OCI-M2 (cell line): ENCODE measurements around the gene PCBP3.
"Not testable (repeated sequence)": the region's sequence is repeated elsewhere in the genome, so short reads cannot be mapped to it uniquely, and the experiment has no call there.

Experiments
- DNase-seq: peaks from one replicate; lab custom pipeline; 2025; ENCODE audit not compliant: unreplicated experiment; lab: John Stamatoyannopoulos, UW

The PCBP3 gene

DNA sequence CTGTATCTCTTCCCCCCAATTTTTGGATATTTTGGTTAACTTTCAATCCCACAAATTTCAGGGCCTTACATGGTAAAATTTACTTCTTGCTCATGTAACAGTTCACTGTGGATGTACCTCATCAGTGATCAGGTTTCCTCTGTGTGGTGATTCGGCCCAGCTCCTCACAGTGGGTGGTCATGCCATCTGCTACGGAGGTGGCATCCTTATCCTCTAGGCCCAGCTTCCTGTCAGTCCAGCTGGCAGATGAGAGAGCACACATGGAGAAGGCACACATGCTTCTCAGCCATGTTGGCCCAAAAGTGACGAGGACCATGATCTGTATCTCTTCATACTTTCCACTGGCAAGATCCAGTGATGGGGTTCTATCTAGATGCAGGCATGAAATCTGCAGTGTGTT lies 27.2 kb downstream of the PCBP3 start:
- DNase-seq: no peak

DNA sequence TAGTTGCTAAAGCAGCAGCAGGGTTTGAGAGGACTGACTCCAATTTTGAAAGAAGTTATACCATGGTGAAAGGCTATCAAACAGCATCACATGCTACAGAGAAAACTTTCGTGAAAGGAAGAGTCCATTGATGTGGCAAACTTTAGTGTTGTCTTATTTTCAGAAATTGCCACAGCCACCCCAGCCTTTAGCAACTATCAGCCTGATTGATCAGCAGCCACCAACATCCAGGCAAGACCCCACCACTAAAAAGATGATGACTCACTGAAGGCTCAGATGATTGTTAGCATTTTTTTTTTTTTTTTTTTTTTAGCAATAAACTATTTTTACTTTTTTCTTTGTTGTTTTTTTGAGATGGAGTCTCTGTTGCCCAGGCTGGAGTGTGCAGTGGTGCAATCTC lies 35.3 kb downstream of the PCBP3 start:
- DNase-seq: not testable (repeated sequence)

DNA sequence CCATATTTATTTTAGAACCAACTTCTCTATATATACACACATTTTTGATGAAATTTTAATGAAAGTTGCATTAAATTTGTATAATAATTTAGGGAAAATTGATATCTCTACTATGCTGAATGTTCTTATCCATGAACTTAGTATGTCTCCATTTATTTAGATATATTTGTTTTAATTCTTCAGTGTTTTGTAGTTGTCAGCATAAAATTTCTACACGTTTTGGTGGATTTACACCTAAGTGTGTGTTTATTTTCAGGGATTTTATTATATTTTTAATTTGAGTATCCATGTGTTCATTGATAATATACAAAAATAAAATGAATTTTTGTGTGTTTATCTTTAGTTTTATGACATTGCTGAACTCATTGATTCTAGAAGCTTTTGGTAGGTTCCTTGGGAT lies 36.7 kb downstream of the PCBP3 start:
- no peak for DNase-seq

DNA sequence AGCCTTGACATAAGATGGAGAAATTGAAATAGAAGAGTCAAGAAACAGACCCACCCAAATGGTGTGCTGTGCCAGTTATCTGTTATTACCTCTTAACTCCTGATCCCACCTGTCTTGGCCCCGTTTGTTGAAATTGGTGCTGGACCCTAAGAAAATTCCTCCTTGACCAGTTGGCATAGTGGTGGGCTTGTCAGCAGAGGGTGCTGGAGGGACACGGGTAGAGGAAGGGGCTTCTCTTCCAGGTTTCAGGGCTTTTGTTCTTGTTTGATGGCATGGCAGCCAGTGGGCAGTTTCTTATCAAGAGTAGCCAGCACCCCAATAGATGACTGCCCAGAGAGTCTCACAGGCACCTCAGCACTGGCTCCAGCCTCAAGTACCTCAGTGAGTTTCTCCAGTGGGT lies 51.6 kb downstream of the PCBP3 start:
- no peak for DNase-seq

DNA sequence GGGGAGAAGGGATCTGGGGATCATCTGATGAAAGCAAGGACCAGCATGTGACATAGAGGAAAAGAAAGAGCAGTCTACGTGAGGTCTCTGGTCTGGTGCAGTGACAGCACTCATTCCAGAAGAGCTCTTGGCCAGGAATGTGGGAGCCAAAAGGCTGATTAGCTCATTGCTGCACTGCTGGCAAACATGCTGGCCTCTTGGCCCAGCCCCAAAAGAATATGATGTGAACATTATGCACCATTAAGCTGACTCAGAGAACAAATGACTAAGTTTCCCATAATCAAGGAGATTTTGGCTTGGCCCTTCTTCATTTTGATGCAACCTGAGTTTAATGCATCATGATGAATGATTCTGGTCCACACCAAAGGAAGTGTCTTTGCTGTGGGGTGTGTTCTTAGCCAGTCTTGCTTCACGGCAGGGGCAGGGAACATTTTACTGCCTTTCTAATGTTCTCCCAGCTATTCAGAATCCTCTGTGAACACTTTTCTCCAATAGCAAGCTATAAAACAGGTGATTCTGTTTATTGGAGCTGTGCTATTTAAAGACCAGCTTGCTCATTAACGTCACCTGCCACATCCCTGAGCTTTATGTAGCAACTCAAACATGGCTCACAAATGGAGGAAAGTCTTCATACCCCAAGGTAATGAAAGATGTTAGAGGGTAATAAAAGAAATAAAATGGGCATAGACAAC lies 55.1 kb downstream of the PCBP3 start:
- no peak for DNase-seq

GRCh38 chr21:45699251-45699942 lies 55.9 kb downstream of the PCBP3 start:
- no peak for DNase-seq

- no peak for DNase-seq
These were observed 56.4 kb downstream of the PCBP3 start for GRCh38 chr21:45699966-45700365.

DNA sequence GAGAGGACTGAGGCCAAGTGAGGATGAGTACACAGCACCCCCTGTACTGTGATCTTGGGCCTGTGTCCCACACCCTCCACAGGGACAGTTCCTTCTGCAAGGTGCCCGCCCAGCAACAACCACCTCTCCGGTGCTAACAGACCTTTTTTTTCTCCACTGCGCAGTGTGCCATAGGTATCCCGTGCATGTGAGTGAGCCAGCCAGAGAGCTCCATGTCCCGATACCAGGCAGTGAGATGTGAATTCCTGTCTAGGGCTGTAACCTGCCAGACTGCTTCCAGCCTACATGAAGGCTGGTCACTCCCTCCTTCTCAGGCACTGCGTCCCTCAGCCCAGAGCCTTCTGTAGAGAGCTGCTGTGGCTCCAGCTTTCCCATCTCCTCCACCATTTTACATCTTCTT lies 56.9 kb downstream of the PCBP3 start:
- DNase-seq: no peak

- no peak for DNase-seq
These were observed 61.0 kb downstream of the PCBP3 start for GRCh38 chr21:45704311-45705108.

GRCh38 chr21:45706299-45706698 lies 62.8 kb downstream of the PCBP3 start:
- no peak for DNase-seq

DNA sequence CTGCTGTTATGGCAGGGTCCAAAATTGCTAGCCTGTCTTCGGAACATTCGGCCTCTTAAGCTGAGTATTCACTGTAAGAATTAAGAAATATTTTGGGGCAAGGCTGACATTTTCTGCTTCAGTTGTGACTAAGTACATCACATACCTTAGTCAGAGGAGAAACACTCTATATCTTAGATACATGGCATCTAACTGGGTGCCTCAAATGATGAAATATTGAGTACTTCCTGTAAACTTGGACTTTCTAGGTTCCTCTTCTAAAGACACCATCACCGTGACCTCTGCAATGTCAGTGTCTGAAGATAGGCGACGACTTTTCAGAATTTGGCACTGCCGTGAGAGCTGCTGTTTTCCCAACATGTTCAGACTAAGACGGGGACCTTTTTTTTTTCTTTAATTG lies 65.6 kb downstream of the PCBP3 start:
- no peak for DNase-seq

DNA sequence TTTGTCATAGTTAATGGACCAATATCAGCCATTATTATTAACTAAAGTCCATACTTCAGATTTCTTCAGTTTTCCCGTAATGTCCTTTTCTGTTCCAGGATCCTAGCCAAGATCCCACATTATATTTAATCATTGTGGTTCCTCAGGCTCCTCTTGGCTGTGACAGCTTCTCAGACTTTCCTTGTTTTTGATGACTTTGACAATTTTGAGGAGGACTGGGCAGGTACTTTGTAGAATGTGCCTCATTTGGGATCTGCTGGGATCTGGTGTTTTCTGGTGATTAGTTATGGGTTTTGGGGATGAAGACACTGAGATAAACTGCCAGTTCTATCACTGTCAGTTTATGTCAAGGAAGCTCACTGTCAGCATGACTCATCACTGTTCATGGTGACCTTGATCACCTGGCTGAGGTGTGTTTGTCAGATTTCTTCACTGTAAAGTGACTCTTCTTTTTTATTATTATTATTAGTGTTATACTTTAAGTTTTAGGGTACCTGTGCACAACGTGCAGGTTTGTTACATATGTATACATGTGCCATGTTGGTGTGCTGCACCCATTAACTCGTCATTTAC lies 66.3 kb downstream of the PCBP3 start:
- DNase-seq: no peak

- not testable (repeated sequence) for DNase-seq
These were observed 66.8 kb downstream of the PCBP3 start for GRCh38 chr21:45710306-45710705.

DNA sequence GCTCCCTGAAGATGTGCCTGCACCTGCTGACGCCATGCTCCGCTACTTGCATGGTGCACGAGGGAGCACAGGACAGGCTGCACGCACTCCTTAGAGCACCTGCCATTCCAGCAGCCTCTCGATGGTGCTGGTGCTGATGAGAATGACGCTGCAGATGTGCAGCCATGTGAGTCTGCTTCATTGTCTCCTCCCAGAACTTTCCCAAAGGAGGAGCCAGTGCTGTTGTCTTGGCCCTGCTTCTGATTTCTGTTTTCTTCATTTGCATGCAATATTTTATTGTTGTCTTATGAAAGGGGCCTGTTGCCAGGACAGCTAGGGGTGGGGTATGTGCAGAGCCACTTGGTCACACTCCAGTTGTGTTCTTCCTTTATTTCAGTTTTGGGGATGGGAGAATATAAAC lies 70.1 kb downstream of the PCBP3 start:
- no peak for DNase-seq

GRCh38 chr21:45715441-45715840 lies 71.9 kb downstream of the PCBP3 start:
- DNase-seq: no peak

DNA sequence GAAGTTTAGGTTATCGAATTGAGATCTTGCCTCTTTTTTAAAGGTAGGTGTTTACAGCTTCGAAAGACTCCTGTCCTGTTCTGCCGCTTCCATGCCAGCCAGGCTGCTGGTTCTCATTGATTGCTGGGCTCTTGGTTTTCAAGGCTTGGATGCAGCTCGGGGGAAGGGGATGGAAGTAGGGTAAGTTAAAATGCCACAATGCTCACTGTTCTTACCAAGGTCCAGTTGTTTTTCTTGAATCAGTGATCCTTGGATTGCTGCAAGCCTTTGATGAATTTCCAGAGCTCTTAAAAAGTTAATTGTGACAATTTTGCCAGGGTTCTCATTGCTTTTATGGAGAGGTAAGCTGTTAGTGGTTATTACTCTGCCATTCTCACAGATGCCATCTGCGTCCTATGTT lies 74.9 kb downstream of the PCBP3 start:
- no peak for DNase-seq

DNA sequence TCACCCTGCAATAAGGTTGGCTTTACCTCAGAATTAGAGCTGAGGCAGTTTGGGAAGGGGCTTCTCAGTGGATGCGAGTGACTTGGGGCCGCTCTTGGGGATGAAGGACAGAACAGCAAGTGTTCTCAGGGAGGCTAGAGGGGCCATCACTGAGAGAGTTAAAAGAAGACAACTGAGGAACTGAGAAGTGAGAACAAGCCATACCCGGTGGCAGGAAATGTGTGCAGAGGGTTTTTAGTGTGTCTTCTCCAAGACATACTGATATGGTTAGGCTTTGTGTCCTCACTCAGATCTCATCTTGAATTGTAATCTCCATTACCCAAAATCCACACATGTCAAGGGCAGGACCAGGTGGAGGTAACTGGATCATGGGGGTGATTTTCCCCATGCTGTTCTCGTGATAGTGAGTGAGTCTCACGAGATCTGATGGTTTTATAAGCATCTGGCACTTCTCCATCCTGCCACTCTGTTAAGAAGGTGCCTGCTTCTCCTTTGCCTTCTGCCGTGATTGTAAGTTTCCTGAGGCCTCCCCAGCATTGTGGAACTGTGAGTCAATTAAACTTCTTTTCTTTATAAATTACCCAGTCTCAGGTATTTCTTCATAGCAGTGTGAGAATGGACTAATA lies 75.8 kb downstream of the PCBP3 start:
- no peak for DNase-seq

GRCh38 chr21:45720204-45720603 lies 76.7 kb downstream of the PCBP3 start:
- not testable (repeated sequence) for DNase-seq

DNA sequence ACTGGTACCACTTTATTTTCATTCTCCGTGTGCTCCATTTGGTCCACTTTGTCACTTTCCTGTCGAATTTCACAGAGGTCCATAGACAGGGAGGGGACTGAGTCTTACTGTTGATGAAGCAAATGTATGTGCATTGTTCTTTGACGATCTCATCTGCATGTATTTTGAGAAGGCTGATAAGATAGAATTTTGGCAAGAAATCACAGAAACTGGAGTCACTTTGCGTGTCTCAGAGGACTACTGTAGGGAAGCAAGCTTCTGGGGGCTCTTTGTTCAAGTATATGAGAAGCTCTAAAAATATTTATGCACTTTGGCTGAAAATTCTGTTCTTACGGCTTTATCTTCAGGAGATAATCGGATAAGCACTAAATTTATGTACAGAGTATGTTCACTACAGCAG lies 78.1 kb downstream of the PCBP3 start:
- DNase-seq: no peak

DNA sequence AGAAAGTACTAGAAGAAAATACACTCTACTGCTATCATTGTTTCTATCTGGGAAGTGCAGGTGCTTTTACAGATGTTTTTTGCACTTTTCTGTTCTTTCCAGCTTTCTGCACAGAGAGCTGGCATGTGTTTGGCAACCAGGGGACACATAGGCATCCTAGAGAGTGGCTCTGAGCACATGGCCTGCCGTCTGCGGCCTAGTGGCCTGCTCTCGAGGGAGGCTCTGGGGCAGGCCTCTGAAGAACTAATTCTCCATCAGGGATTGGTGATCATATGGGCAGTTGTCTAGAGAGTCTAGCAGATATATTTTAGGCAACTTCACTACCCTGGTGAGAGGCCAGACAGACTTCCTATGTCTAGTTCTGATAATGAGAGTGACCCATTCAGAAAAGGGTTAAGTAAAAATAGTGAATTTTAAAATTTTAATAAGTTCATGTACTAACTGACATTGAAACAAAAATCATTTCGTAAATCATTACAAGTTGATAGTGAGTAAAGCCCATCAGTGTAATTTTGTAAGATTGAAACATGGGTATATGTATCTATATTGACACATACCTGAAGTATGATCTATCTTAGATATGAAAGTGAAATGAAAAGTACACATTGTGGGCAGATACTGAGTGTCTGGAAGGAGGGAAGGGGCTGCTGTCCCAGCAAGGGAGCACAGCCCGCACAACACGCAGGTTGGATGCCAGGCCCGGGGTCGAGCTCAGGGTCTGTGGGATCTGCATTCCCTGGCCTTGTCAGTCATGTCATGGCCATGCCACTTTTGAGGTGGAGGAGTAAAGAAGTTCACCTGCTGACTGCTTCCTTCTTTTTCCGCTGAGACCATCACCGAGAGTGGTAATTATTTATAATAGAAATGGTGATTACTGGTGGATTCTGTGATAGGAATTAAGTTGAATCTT lies 79.8 kb downstream of the PCBP3 start:
- DNase-seq: no peak
